ENCODE measurements around the gene ENDOU.

ENDOU gene

DNA sequence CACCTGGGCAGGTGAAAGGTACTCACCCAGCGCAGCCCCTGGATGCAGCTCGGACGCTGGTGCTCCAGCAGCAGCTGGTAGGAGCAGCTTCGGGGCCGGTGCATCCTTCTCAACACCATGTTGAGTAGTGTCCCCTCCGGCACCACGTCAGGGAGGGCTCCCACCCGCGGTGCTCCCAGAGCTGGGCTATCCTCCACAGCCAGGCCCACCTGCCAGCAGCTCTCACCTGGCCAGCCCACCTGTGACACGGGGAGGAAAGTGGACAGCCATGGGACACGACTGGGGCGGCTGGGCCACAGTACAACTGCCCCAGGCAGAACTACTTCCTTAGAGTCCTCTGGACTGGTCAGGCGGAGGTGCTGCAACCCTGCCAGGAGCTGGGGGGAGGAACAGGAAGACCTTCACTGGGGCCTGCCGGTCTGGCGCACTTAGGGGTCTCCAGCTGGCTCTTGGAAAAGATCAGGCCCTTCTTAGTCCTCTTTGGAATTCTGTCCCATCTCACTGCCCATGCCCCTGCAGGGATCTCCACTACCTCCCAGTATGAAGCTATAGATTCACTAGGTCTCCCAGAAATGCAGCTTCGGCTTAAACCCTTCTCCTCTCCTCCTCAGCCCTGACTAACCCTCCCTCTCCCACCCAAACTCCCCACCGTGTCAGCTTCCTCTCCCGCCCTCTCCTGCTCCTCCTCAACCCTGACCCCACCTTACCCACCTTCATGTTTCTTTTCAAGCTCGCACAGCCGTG is 32.7 kb upstream of the ENDOU start:
- DNase-seq, result peak in 23 of 51 donors; percentile 18 to 78 (median 47)

DNA sequence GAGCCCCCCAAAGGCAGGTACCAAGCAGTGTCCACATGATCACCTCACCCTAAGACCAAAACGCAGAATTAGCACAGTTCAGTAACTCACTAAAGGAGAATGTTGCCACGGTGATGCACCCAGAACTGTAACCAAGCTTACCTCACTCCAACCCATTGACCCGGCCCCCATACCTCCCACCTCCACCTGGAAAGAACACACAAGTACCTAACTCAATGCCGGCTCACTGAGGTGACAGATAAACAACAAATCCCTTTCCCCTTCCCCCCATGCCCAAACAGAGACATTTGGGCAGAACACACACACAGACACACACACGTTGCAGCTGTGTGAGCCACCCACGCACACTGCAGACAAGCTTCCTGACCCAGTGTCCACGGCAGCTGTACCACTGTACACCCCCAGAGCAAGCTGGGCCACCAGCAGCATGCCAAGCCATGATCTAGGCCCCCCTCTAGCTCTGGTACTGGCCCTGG is 32.1 kb upstream of the ENDOU start:
- peak in 7 of 51 donors; percentile 31 to 68 (median 50) for DNase-seq

DNA sequence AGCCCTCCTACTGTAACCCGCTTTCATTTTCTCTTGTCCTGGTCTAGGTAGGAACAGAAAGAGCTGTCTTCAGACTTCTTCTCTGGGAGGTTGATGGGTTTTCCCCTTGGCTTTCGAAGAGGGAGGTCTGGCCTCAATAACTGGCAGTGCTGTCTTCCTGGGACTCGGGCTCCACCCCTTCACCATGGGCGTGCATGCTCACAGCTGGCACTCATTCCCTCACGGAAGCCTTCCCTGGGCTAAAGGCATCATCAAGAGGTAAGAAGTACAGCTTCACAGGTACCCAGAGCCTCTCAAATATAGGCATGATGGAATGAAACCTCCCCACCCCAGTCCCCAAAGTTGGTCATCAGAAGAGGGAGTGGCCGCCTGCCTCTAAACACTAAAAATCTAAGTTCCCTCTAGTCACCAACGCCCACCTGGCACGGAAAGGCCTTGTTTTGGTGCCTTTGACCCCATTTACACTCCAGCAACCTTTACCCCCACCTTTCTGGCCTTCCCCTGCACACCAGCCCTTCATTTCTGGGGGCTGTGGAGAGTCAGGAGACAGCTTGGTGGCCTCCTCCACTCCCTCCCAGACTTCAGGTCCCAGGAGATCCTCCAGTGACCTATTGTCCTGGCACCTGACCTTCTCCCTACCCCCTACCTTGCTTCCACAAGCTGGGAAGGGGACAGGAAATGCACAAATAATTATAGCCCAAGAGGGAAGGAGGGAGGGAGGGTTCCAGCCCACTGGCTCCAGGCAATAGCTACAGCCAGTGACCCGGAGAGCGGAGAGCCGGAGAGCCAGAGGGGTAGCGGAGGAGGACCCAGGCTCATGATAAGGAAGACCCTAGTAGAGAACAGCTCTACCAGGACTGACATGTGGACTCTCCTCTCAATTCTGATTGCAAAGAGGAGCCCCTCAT is 30.6 kb upstream of the ENDOU start:
- peak in 7 of 51 donors; percentile 15 to 40 (median 19) for DNase-seq

DNA sequence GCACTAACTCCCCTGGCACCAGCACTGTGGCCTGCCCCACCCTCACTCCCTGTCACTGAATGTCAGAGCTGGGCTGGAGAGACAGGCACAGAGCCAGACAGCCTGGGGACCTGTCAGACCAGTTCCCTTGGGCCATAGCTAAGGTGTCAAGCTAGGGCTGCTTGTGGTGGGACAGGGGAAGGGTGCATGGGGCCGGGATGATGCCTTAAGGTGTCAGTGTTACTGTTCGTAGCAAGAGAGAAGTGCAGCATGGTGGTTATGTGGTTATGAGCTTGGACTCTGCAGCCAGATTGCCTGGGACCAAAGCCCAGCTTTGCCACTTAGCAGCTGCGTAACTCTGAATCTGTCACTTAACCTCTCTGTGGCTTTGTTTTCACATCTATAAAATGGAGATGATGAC is 29.6 kb upstream of the ENDOU start:
- peak in 6 of 51 donors; percentile 13 to 32 (median 19) for DNase-seq

DNA sequence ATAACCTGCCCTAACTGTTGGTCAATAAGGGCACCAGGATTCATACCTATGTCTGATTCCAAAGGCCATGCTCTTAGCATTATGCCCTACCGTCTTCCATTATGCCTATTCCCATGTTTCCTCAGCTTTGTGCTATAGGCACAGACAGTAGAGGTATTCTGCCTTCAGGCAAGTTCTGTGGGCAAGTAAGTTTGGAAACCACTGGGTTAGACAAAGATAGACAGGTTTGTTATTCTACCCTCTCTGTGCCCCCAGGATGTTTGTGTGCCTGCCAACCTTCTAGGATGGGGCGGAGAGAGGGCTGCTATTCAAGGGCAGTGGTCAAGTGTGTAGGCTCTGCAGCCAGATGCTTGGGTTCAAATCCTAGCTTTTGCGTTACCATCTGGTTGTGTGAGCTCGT is 28.8 kb upstream of the ENDOU start:
- no peak for DNase-seq

DNA sequence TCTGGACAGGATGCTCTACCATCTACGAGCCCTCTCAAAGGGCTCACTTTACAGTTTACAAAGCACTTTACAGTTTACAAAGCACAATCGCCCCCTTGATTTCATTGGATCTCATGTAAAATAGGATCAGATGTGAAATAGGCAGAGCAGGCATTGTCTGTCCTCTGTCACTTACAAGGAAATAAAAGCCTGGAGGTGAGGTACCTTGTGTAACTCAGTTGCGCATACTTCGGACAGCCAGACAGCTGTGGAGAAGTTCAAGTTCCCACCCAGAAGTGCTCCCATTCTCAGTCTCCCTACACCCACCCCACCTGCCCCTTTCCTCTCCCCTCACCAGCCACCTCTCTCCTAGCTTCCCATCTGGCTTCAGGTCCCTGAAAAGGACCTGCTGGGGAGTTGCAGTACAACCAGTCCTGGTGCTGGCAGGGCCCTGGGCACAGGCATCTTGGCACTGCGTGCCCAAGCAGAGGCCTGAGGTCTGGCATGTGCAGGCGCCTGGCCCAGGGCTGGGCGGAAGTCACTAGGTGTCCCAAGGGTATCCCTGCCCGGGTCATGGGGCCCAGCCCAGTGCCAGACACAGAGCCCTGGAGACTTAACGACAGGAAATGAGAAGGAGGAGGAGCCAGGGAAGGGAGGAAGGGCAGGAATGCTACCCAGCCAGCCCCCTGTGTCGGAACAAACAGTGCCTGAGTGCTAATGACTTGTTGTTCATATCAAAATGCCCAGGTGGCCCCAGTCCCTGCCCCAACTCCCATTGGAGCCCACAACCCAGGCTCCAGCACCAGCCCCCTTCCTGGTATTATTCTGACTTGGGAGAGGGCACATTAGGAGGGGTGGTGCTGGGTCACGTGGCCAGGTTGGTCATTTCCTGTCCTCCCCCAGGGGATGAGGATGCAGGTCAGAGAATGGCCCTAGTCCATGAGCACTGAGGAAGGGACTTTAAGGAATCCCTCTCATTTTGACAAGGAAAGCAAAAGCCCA is 28.0 kb upstream of the ENDOU start:
- peak in 13 of 51 donors; percentile 23 to 52 (median 33) for DNase-seq

DNA sequence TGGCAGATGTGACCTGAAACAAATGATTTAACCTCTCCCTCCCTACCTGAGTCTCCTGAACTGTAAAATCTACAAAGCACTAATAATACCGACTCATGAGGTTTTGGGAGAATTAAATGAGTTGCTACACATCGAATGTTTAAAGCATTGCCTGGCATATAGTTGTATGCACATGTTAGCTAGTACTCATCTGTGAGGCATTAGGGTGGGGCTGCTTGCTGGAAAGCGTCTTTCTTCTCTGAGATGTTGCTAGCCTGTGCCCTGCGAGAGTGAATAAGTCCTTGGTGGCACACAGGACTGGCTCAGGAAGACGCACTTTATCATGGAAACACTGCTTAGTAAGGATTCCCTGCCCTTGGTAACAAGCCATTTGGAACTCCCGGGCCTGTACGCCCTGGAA is 27.3 kb upstream of the ENDOU start:
- DNase-seq, result no peak

DNA sequence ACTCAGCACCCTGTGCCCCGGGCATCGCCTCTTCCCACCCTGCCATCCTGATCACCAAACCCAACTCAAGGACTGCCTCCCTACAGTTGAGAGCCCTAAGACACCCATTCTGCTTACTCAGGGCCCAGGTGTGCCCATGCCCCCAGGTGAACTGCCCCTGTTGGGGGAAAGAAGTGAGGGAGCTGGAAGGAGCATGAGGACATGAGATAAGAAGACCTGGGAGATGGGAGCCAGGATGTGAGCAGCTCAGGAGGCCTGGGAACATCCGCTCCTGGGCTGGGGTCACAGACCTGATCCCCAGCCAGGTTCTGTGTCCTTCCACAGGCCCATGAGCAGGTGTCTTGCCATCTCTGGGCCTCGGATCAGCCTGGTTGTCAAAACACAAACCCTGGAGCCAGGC is 26.8 kb upstream of the ENDOU start:
- no peak for DNase-seq

DNA sequence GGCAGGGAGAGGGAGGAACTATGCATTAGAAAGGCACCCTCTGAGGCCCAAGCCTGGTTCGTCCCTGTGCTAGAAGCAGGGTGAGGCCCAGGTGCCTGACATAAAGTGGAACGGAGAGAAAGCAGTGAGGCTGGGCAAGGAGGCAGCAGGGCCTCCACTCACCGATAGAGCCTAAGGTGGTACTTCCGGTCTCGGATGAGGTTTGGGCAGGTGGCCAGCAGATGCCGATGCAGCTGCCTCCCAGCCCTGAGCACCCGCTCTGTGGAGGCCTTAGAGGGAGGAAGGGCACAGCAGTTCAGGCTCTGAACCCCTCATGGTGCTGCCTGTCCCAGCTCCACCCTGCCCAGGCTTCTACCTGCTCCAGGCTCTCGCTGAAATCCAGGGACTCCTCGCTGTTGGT is 26.3 kb upstream of the ENDOU start:
- DNase-seq, result no peak

DNA sequence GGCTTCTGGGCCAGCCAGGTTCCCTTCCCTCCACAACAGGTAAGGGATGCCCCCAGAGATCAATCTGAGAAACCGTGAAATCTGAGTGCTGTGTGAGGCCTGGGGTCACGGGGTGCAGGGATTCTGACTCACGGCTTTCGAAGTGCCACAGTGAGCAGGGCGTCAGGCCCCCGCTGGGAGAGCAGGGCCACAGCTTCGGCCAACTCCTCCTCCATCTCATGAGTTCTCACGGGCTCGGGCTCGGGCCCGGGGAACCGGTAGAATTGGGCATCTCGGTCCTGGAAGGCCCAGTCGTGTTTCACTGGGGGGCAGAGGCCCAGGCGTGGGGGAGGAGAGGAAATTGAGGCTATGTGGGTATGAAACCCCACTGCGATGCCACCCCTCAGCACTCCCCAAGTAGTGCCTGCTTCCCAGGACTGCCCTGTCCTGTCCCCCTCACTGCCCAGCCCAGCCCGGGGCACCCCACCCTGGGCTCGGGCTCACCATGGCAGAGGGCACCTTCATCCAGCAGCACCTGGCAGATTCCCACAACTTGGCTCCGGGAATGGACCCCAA is 25.7 kb upstream of the ENDOU start:
- no peak for DNase-seq

DNA sequence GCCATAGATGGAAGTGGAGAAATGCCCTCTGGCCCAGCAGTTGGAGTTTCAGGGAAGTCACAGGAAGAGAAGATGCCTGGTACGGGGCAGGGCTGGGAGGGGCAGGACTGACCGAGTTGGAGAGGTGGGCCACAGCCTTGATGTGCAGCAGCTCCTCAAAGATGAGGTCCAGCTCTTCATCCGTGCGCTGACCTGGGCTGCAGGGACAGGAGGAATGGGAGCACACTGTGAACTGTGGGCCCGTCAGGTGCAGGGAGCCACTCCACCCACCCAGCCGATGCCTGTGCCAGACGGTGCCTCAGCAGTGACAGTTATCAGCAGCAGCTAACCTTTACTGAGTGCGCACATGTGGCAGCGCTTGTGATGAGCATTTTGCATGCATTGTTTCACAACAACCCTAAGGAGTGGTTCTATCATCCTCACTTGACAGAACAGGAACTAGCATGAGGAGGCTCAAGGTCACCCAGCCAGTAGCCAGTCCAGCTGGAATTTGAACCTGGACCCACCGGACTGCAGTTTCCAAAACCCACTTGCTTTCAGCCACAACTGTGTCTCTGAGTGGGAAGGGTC is 25.0 kb upstream of the ENDOU start:
- DNase-seq, result no peak

DNA sequence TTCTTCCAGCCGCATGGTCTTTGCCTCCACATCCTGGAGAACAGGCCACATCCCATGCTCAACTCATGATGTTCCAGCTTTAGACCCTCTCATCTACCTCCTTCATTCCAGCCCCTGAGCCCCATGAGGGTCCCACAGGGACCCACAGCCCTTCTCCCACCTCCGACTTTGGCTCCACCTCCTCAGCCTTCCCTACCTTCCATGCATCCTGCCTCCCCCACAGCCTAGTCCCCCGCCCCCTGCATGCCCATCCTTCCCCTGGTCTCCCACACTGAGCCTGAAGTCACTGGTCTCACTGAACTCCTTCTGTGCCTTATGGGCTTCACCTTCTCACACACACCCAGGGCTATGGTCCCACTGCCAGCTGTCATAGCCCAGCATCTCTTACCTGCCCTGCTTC is 23.6 kb upstream of the ENDOU start:
- no peak for DNase-seq

DNA sequence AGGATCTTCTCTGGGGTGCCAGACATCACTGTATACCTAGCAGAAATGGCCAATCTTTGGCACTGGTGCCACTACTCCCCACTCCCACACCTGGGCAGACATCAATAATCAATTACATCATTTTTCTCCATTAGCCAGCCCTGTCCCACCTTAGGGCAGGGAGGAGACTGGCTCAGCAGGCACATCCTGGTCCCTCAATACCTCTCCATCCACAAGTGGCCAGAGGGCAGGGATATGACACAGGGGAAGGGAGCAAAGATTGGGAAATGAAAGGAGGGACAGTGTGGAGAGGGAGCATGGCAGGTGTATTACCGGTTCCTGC is 23.2 kb upstream of the ENDOU start:
- no peak for DNase-seq

DNA sequence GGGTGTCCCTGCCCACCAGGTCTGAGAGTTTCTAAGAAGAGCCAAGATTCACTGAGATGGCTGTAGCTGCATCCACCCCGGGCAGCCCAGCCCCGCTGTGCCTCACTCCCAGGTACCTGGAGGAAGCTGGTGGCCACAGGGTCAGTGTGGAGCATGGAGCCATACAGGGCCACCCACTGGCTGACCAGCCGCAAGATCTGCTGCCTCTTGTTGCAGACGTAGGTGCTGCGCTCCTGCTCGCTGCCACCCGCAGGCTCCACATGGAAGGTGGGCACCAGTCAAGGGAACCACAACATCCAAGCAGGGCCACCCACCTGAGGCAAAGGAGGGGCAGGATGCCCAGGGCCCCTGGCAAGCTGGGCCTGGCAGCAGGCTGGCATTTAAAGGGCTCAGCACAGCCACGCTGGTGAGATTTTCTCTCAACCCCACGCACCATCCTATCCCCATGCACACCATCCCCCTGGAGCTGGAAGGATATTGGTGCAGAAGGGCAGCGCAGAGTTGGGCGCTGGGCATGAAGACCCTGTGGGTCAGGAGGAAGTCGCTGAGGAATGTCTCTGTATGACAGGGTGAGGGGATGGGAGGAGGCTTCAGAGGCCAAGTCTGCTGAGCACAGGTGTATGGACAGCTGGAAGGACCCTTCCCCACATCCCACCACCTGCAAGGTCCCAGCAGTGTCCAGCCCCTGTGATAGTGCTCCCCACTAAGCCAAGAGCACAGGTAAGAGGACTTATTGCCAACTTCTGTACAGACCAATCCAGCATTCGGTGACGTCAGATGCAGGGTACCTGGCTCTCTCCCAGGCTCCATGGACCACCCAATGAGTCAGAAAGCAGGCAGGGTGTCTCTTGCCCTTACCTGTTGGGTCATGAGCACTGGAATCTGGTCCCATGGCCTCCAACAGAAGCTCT is 22.6 kb upstream of the ENDOU start:
- DNase-seq, result no peak

DNA sequence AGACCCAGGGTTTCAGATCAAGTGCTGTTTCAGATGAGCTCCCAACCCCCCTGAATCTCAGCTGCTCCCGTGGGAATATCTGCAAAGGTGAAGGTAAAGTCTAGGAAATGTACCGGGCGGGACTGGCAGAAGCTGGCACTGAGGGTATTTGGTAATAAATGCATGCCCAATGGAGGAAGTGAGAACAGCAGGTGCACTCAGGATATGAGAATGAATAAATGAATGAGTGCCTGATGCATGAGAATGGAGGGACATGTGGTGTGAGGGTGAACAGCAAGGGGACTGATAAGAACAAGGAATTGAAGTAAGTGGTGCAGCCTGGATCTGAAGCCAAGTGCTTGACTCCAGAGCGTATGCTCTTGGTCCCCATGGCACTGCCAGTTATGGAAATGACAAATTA is 21.8 kb upstream of the ENDOU start:
- no peak for DNase-seq

DNA sequence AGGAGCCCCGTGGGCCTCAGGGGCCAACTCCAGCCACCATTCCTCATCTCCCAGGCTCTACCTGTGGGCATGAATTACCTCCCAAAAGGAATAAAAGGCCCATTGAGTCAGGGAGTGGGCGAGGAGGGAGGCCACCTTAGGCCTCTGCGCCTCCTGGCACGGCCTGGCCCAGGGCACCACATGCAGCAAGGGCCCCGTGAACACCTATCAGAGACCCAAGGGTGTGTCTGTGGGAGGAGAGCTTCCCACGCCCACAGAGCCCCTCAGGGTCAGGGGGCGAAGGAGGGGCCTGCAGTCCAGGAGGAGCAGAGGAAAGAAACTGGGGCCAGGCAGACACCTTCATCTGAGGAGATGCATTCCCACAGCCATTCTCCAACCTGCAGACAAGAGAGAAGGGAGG is 21.2 kb upstream of the ENDOU start:
- DNase-seq, result no peak

DNA sequence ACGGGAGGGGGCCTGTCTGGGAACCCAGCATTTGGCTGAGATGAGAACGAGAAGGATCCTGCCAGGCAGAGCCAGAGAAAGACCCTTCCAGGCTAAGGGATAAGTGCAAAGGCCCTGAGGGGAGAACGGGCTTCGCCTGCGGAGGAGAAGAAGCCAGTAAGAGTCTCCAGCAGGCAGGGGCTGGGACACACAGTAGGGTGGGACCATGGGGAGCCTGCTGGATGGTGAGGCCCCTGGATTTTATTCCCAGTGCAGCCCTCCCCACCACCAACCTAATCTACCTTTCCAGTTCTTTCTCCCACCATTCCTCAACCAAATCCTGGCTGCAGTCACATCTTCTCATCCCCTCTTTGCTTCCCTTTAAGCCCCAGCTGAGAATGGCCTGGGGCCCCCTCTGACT is 20.8 kb upstream of the ENDOU start:
- no peak for DNase-seq

DNA sequence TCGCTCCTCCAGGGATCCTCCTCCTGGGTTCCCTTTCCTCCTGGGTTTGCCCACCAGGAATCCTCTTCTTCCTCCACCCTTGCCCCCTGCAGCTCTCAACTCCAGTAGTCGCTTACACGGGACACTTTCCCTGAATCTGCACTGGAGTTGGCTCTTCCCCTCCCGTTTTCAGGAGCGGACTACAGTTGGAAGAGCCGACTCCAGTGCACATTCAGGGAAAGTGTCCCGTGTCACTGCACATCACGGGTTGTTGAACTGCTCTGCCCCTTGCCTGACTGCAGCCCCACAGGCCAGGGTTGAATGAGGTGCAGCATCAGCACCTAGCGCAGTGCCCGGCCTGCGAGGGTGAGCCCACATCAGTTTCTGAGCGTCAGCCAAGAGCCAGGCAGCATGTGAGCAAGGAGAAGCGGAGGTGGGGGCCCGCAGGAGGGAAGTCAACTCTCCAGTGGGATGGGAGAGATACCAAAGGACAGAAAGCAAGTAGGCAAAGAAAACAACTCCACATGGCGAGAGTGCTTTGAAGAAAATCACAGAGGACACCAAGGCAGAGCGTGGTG is 20.3 kb upstream of the ENDOU start:
- peak in 2 of 51 donors; percentile 17 to 27 for DNase-seq

DNA sequence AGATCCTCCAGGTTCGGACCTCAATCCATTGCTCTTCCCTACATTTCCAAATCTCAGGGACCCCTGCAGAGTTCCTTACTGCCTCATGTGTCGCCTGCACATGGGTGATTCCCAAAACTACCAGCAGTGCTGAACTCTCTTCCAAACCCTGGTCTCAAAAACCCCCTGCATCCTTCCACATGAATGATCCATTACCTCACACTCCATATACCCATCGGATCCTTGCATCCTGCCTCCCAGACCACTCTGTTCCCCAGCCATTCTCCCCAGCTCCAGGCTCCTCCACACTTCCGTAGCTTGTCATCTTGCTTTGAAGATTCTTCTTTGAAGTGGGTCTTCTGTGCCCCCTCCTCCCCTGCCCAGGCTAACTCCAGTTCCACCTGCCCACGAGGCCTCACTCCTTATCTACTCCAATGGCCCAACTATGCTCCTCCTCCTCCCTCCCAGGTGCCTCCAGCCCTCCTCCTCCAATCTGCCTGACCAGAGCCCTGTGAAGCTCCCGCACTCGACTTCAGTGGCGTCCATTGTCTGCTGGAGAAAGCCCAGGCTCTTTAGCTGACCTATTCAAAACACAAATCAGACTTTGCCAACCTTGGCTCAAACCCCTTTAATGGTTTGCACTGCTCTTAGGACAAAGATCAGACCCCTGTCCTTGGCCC is 19.6 kb upstream of the ENDOU start:
- no peak for DNase-seq

Data from hypothalamus (tissue), 51 donors.